Activated naive CD4-positive, alpha-beta T cell treated with Interleukin-2 at 50 U/mL for 16 hours (primary cell): ENCODE measurements around the gene MS4A18.
A peak's percentile ranks its signal among the peaks of the same experiment; 100 is the strongest.

ENCODE experiments used
- DNase-seq: peaks from one replicate; pipeline ENCODE4 v3.0.0-alpha.2; 2020

The MS4A18 gene

DNA sequence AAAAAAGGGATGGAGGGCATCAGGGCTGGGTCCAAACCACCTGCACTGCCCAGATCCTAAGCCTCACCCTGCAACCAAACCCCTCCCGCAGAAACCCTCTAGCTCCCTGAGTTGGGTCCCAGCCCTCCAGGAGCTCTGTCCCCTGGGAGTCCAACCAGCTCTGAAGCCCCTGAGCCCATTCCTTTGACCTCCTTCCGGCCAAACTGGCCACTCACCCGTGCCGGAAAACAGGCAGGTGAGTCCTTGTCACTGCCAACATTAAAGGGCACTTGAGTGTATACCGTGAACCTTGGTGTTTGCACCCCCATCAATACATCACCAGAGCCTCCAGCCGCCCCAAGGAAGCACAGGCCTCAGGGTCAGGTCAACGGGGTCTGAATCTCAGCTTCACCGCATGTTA is 43.7 kb downstream of the MS4A18 start:
- no peak for DNase-seq

DNA sequence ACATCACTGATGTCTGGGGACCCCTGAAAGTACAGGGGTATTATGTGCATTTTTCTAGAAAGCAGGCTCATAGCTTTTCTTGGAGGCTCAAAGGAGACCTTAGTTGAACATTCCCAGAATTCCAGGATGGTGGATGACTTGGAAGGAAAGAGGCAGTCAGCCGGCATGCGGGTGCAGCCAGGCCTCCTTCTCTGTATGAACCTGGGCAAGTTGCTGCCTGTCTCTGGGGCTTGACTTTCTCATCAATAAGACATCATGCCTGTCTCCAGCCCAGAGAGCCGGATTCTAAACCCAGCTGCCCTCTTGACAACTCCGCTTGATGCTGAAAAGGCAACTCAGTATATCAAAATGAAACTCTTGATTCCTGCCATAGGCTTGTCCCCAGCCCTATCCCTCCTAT is 44.8 kb downstream of the MS4A18 start:
- DNase-seq, result no peak

- DNase-seq, result no peak
These were observed 45.3 kb downstream of the MS4A18 start for GRCh38 chr11:60769811-60770210.

DNA sequence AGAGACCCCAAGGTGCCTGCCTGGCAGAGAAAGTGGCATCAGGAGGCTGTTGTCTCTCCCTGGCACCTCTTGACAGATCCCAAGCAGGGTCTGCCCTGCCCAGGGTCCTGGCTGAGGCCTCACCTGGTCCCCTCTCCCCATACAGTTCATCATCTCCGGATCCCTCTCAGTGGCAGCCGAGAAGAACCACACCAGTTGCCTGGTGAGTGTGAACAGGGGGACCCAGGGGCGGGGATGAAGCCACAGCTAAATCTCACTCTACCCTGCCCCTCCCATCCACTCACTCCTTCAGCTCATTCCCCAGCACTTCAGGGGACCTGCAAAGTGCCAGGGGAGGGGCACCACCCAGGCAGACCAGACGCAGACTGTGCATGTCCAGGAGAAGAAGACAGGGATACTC is 46.6 kb downstream of the MS4A18 start:
- DNase-seq, result no peak

GRCh38 chr11:60771879-60772525 is 47.5 kb downstream of the MS4A18 start:
- DNase-seq, result no peak

- no peak for DNase-seq
These were observed 48.1 kb downstream of the MS4A18 start for GRCh38 chr11:60772666-60773065.

- DNase-seq, result no peak
These were observed 50.2 kb downstream of the MS4A18 start for GRCh38 chr11:60774726-60775125.

GRCh38 chr11:60775420-60775961 is 51.0 kb downstream of the MS4A18 start:
- peak; percentile 81 for DNase-seq

- DNase-seq, result no peak
These were observed 51.6 kb downstream of the MS4A18 start for GRCh38 chr11:60776167-60776566.

- DNase-seq, result no peak
These were observed 52.6 kb downstream of the MS4A18 start for GRCh38 chr11:60777106-60777505.

- no peak for DNase-seq
These were observed 53.1 kb downstream of the MS4A18 start for GRCh38 chr11:60777572-60777971.

- DNase-seq, result no peak
These were observed 55.5 kb downstream of the MS4A18 start for GRCh38 chr11:60780065-60780464.

DNA sequence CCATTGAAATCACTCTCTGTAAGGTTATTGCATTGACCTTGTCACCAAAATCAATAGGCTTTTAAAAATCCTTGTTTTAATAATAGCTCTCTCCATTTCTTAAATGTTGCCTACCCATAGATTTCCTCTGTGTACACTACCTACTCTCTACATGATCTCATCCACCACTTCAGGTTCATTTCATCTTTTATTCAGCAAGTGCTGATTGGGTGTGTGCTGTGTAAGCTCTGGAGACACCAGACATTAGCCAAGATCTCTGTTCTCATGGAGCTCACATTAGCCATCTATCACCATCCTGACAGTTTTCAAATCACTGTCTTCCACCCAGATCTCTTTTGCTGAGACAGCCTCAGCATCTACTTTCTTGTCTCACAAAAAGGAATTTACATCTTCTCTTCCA is 56.3 kb downstream of the MS4A18 start:
- DNase-seq, result no peak

- no peak for DNase-seq
These were observed 56.9 kb downstream of the MS4A18 start for GRCh38 chr11:60781286-60781980.

DNA sequence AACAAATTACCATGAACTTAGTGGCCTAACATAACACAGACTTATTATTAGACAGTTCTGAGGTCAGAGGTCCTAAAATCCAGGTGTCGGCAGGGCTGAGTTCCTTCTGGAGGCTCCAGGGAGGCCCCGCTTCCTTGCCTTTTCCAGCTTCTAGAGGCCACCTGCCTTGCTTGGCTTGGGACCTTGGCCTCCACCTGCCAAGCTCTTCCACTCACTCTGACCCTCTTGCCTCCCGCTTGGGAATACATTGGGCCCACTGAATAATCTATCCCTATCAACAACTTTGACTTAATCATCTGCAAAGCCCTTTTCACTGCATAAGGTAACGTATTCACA is 57.4 kb downstream of the MS4A18 start:
- no peak for DNase-seq

DNA sequence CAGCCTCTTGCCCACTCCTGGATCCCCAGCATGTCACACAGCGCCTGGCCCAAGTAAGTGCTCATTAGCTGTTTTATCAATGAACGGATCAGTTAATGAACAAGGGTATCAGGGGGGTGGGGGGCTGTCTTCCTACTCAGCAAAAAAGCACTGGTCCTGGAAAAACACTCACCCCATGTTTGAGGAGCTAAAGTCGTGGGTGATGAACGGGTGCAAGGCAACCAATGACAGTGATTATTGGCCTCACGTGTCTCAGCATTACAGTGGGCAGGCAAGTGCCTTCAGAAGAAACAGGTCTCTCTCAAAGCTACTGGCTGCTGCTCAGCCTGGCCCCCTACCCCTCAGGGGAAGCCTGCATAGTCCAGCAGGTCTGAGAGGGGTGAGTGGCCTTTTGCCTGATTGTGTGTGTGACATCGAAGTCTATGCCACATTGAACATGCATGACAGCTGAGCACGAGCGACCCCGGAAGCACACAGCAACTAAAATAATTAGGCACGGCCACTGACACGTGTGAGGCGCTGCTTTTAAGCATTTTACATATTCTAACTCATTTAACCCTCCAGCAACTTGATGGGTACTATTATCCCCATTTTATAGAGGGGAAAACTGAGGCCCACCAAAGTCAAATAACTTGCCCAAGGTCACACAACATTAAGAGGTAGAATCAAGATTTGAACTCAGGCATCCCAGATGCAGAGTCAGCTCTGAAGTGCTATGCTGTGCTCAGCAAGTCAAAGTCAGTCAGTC is 58.0 kb downstream of the MS4A18 start:
- DNase-seq, result no peak

- no peak for DNase-seq
These were observed 58.6 kb downstream of the MS4A18 start for GRCh38 chr11:60783141-60783484.

DNA sequence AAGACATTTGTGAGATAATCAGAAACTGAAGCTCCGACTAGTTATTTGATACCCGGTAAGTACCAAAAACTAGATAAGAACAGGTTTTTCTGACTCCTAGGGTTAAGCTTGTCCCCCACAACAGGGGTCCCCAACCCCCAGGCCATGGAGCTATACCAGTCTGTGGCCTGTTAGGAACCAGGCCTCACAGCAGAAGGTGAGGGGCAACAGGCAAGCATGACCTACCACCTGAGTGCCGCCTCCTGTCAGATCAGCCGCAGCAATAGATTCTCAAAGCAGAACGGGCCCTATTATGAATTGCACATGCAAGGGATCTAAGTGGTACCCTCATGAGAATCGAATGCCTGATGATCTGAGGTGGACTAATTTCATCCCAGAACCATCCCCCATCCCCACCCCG is 59.4 kb downstream of the MS4A18 start:
- DNase-seq, result no peak

- DNase-seq, result no peak
These were observed 60.6 kb downstream of the MS4A18 start, which contains the start of gene MS4A10 for GRCh38 chr11:60785136-60785535. Gene MS4A10, plus strand, starts transcription at chr11:60785333. Its CDS starts 5,003 bp downstream, at chr11:60790336.

GRCh38 chr11:60785806-60786361 is 61.4 kb downstream of the MS4A18 start:
- no peak for DNase-seq

DNA sequence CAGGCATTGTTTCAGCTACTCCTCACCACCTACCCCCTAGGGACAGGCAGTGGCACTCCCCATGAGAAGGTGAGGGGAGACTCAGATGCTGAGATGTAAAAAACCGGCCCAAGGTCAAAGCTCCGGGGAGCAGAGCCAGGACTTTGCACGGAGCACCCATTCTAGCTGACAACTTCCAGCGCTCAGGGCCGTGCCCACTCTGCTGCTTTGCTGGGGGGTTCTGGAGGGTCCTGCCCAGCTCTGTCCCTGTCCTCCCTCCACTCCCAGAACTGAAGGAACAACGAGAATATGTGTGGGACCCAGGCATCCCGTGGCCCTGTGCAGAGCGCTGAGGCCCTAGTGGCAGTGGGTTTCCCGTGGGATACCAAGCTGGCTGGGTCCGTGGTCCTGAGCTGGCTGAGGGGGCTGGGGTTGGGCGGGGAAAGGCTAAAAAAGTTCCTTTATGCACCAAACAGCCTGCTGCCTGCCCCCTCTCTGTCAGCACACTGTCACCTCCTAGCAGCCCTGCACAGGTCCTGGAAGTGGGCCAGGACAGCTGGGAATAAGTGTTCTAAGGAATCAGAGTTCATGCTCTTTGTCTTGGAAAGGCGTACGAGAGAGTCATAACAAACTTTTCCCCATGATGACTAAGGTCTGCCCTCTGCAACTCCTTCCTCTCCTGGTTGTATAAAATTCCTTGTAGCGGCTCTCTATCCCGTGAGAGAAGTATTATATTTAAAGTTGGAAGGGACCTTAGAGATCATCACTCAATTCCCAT is 62.5 kb downstream of the MS4A18 start:
- no peak for DNase-seq

DNA sequence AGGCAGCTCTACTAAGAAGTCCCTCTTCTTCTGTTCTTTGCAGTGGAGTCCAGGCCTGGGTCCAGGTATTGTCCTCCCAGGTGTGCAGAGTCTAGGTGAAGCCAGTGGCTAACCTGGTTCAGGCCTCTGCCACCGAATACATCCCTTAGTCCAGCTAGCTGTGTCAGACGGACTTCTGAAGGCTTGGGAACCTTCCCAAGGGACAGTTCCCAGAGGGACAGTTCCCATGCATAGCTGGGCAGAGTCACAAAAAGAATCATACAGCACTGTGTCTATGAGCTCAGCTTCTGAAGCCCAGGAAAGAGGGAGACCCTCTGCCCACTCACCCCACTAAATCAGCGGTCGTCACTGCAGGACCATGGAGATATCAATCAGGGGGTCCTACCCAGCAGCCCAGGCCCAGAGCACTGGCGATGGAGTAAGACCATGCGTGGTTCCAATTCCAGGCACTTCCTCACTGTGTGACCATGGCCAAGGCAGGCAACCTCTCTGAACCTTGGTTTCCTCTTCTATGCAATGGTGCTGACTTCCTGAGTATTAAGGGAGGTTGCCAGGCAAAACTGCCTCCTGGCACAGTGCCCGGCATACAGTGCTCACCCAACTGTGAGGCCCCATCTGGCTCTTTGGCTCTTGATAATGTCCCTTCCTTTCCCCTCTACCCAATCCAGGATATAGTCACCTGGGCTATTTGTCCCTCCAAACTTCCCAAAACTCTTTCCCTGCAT is 64.0 kb downstream of the MS4A18 start:
- DNase-seq, result no peak
